T-cell (primary cell): ENCODE measurements around the gene QSOX2. TPM values are rescaled to one million over a fixed set of nuclear protein-coding genes. Genes with fewer than 3 reads are reported as not detected.

ENCODE experiments used
- ATAC-seq, 4 experiments: fragments of 200-7000 bp in 3 of 4; fragments of 150-1000 bp in 1 of 4; cut with Tn5 transposase; replicated peaks in 1 of 4; 1 replicate in 3 of 4; 2 replicates in 1 of 4; pipeline ENCODE4 v1.10.0; 2021; ENCODE audit warnings: moderate library complexity in 3 of 4, mild to moderate bottlenecking in 2 of 4, moderate number of reproducible peaks in 1 of 4
- CTCF ChIA-PET, 2 donors: fragments of 300-600 bp; sonication (Branson Sonifier 250); formaldehyde crosslinking; loops; one replicate each; lab custom pipeline; 2022; ENCODE audit warnings: antibody characterized with exemption in 2 of 2; lab: Charles Lee
- POLR2A ChIA-PET, 2 donors: fragments of 300-600 bp; sonication (Branson Sonifier 250); formaldehyde crosslinking; loops; one replicate each; lab custom pipeline; 2022; ENCODE audit warnings: antibody characterized with exemption in 2 of 2; lab: Charles Lee
- DNase-seq, 35 experiments: peaks; one replicate each; pipeline versions ENCODE4 v3.0.0 to v3.0.0-alpha.2; 2013 to 2023
- H3K27ac ChIP-seq: one replicate; pipeline ENCODE4 v1.5.1; 2013; ENCODE audit warnings: low read length
- H3K27me3 ChIP-seq, 2 experiments: replicated peaks in 1 of 2; 1 replicate in 1 of 2; 2 replicates in 1 of 2; pipeline versions ENCODE4 v1.6.1 to v1.7.0; 2013; ENCODE audit warnings: low read length in 1 of 2, mixed read lengths in 1 of 2; ENCODE audit not compliant: control insufficient read depth in 2 of 2, insufficient read depth in 2 of 2; ENCODE audit errors: extremely low read depth in 1 of 2
- H3K36me3 ChIP-seq, 2 donors: 1 replicate in 1 of 2; 2 replicates in 1 of 2; pipeline versions ENCODE4 v1.6.1 to v1.7.0; 2013; ENCODE audit warnings: low read length in 1 of 2; ENCODE audit not compliant: control insufficient read depth in 2 of 2, insufficient read depth in 1 of 2; ENCODE audit errors: extremely low read depth in 1 of 2
- H3K4me1 ChIP-seq, 2 experiments: 1 replicate in 1 of 2; 2 replicates in 1 of 2; pipeline versions ENCODE4 v1.6.1 to v1.7.0; 2013; ENCODE audit warnings: low read length in 2 of 2, mixed read lengths in 1 of 2; ENCODE audit not compliant: insufficient read depth in 2 of 2, control insufficient read depth in 1 of 2; ENCODE audit errors: extremely low read depth in 1 of 2
- H3K4me3 ChIP-seq, 2 donors: 1 replicate in 1 of 2; 2 replicates in 1 of 2; pipeline versions ENCODE4 v1.5.1 to v1.7.0; 2013; ENCODE audit warnings: mild to moderate bottlenecking in 2 of 2, low read length in 1 of 2, moderate library complexity in 1 of 2; ENCODE audit not compliant: control insufficient read depth in 1 of 2; ENCODE audit errors: extremely low read depth in 1 of 2
- H3K9me3 ChIP-seq: 2 replicates; pipeline ENCODE4 v1.7.0; 2013
- H3K27ac Mint-ChIP-seq, 2 donors: one replicate each; pipeline ENCODE4 v1.8.0; 2020 to 2021; ENCODE audit warnings: mild to moderate bottlenecking in 2 of 2, mixed read lengths in 2 of 2
- H3K27me3 Mint-ChIP-seq, 2 donors: one replicate each; pipeline ENCODE4 v1.8.0; 2021 to 2022; ENCODE audit warnings: mixed read lengths in 2 of 2
- H3K36me3 Mint-ChIP-seq: one replicate; pipeline ENCODE4 v1.8.0; 2021; ENCODE audit warnings: mixed read lengths
- H3K4me1 Mint-ChIP-seq, 3 donors: one replicate each; pipeline ENCODE4 v1.8.0; 2020 to 2022; ENCODE audit warnings: mixed read lengths in 3 of 3, mild to moderate bottlenecking in 1 of 3
- H3K4me3 Mint-ChIP-seq, 3 donors: one replicate each; pipeline ENCODE4 v1.8.0; 2020 to 2022; ENCODE audit warnings: mild to moderate bottlenecking in 3 of 3, mixed read lengths in 3 of 3, moderate library complexity in 3 of 3
- H3K9me3 Mint-ChIP-seq, 3 donors: one replicate each; pipeline ENCODE4 v1.8.0; 2020 to 2022; ENCODE audit warnings: mixed read lengths in 3 of 3
- WGBS: methylation state at CpG from one replicate; pipeline ENCODE4 v1.1.5; 2013; ENCODE audit warnings: missing lambda C conversion rate; ENCODE audit not compliant: insufficient coverage; 5-methylcytosine and 5-hydroxymethylcytosine counted together
- total RNA-seq, 35 experiments: library from RNA in 6 of 35; stranded (reverse) in 6 of 35; fragments of 120-200 nt in 1 of 35; gene quantifications; one replicate each; pipeline versions ENCODE4 v1.2.1 to v1.2.4 and lab custom pipeline; 2013 to 2026

The QSOX2 gene
- total RNA-seq, 5 donors from 2014 or later (not counting 1 experiment from before 2014, with no cell fraction given) = 14.1 to 19.4 (median 17.0) TPM

- H3K9me3 ChIP-seq = no peaks in the 10 kb centered on the region
- Mint-ChIP-seq H3K4me1 (no peaks in the 10 kb centered on the region), H3K27ac (no peak overlapping the region), H3K4me3 (no peak overlapping the region), H3K27me3 (peaks cover 0 to 2% of the 10 kb centered on the region in 2 donors), H3K36me3 (no peaks in the 10 kb centered on the region), H3K9me3 (no peaks in the 10 kb centered on the region)
- DNase-seq (no peak), ATAC-seq (no peak)
- ChIA-PET CTCF (no interaction called here), POLR2A (no interaction called here)
- no peaks in the 10 kb centered on the region for H3K36me3 ChIP-seq
- 91% methylated on average over 19 of the region's 22 CpGs for WGBS
- H3K4me3 ChIP-seq = no peak overlapping the region
- H3K27me3 ChIP-seq = peaks cover 0 to 15% of the 10 kb centered on the region in 2 experiments
- H3K27ac ChIP-seq = no peak overlapping the region
- no peaks in the 10 kb centered on the region for H3K4me1 ChIP-seq
Observed at GRCh38 chr9:136291306-136292025, 45.9 kb upstream of the QSOX2 start.

DNA sequence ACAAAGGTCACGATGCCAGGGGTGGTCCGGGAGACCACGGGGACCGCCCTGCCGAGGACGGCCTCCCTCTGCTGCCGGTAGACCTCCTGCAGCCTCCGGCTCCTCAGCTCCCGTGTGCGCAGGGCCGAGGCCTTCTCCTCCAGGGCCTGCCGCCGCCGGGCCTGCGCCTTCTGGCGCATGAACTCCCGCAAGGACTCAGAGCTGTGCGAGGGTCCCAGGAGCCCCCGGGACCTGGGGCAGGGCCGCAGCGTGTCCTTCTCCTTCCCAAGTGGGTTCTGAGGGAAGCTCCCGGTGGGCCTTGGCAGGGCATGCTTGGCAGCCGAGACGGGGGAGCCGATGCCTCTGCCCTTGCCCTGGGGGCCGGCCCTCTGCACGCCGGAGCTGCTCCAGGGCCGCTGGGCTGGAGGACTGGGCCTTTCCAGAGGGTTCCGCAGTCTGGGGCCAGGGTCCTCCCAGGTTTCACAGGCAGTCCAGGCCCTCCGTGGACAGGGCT lies 44.9 kb upstream of the QSOX2 start:
- Mint-ChIP-seq H3K27me3 (peaks cover 0 to 3% of the 10 kb centered on the region in 2 donors), H3K27ac (no peak overlapping the region), H3K4me3 (no peak overlapping the region), H3K36me3 (no peaks in the 10 kb centered on the region), H3K9me3 (no peaks in the 10 kb centered on the region), H3K4me1 (no peaks in the 10 kb centered on the region)
- ChIA-PET POLR2A (no interaction called here), CTCF (interaction anchor here in 1 of 2 donors (0.6 kb wide), 1 partner anchor 376 kb away, joined by 6 read pairs; no protein-coding TSS in a partner anchor)
- ATAC-seq (no peak), DNase-seq (no peak)
- Histone ChIP-seq H3K4me1 (no peaks in the 10 kb centered on the region), H3K9me3 (no peaks in the 10 kb centered on the region), H3K4me3 (no peak overlapping the region), H3K27me3 (peaks cover 0 to 13% of the 10 kb centered on the region in 2 experiments), H3K27ac (no peak overlapping the region), H3K36me3 (no peaks in the 10 kb centered on the region)
- 94% methylated on average over 27 of the region's 31 CpGs for WGBS

GRCh38 chr9:136289651-136290507 lies 44.3 kb upstream of the QSOX2 start:
- no peak for DNase-seq
- Histone ChIP-seq H3K4me3 (no peak overlapping the region), H3K4me1 (no peaks in the 10 kb centered on the region), H3K9me3 (no peaks in the 10 kb centered on the region), H3K27me3 (peaks cover 0 to 16% of the 10 kb centered on the region in 2 experiments), H3K27ac (no peak overlapping the region), H3K36me3 (no peaks in the 10 kb centered on the region)
- POLR2A ChIA-PET = no interaction called here
- CTCF ChIA-PET = no interaction called here
- no peak for ATAC-seq
- Mint-ChIP-seq H3K9me3 (no peaks in the 10 kb centered on the region), H3K4me3 (no peak overlapping the region), H3K4me1 (no peaks in the 10 kb centered on the region), H3K27me3 (peaks cover 0 to 3% of the 10 kb centered on the region in 2 donors), H3K27ac (no peak overlapping the region), H3K36me3 (no peaks in the 10 kb centered on the region)
- 85% methylated on average over 29 of the region's 30 CpGs for WGBS

DNA sequence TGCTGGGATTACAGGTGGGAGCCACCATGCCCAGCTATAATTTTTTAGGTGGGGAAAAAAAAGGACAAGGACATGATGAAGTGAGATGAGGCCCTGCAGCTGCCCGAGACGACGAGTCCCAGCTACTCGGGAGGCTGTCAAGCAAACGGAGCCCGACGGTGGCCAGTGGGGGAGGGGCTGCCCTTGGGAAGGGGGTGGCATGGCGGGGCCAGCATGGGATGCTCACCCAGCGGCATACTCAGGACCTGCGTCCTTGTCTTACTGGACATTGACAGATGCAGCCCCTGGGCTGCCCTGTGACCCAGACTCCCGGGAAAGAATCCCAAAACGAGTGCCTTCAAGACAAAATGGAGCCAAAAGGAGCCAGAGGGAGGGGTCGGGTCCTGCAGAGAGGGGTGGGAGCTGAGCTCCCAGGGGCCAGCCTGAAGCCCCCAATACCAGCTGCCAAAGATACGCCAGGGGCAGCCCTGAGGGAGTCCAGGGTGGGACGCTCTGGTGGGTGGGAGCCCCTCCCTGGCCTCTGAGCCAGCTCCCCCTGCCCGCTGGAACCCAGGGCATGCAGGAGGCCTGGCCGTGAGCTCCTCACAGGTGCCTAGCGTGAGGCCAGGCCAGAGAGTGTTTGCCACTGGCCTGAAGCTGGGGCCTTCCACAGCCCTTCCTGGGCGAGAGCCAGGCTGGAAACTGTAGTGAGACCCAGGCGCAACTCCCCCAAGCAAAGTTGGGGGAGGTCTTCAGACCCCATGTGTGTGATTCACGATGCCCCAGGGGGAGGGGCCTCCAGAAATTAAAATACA lies 42.5 kb upstream of the QSOX2 start:
- no peaks in the 10 kb centered on the region for H3K9me3 ChIP-seq
- H3K4me3 ChIP-seq = no peak overlapping the region
- H3K4me1 ChIP-seq = peaks cover 0 to 8% of the 10 kb centered on the region in 2 experiments
- H3K27me3 ChIP-seq = peaks cover 0 to 32% of the 10 kb centered on the region in 2 experiments
- H3K36me3 ChIP-seq = no peaks in the 10 kb centered on the region
- H3K36me3 Mint-ChIP-seq = no peaks in the 10 kb centered on the region
- peaks cover 2 to 6% (median 4%) of the 10 kb centered on the region in 3 donors for H3K4me1 Mint-ChIP-seq
- H3K4me3 Mint-ChIP-seq = no peak overlapping the region
- H3K9me3 Mint-ChIP-seq = no peaks in the 10 kb centered on the region
- no peak overlapping the region for H3K27ac Mint-ChIP-seq
- POLR2A ChIA-PET = no interaction called here
- CTCF ChIA-PET = interaction anchor here in 1 of 2 donors (0.6 kb wide), 1 partner anchor 615 kb away, joined by 3 read pairs; no protein-coding TSS in a partner anchor
- DNase-seq (no peak), ATAC-seq (no peak)
- no peak overlapping the region for H3K27ac ChIP-seq
- peaks cover 5 to 8% of the 10 kb centered on the region in 2 donors for H3K27me3 Mint-ChIP-seq
- 87% methylated on average over 18 of the region's 21 CpGs for WGBS

GRCh38 chr9:136286987-136287379 lies 41.4 kb upstream of the QSOX2 start:
- ChIA-PET POLR2A (no interaction called here), CTCF (interaction anchor here in 1 of 2 donors (0.6 kb wide), 1 partner anchor 110 kb away, joined by 3 read pairs; no protein-coding TSS in a partner anchor)
- Histone ChIP-seq H3K36me3 (no peaks in the 10 kb centered on the region), H3K27ac (no peak overlapping the region), H3K9me3 (no peaks in the 10 kb centered on the region), H3K27me3 (peaks cover 0 to 44% of the 10 kb centered on the region in 2 experiments), H3K4me1 (peaks cover 0 to 17% of the 10 kb centered on the region in 2 experiments), H3K4me3 (no peak overlapping the region)
- Mint-ChIP-seq H3K4me1 (peaks cover 2 to 7% (median 6%) of the 10 kb centered on the region in 3 donors), H3K36me3 (no peaks in the 10 kb centered on the region), H3K4me3 (no peak overlapping the region), H3K27me3 (peaks cover 5 to 8% of the 10 kb centered on the region in 2 donors), H3K27ac (no peak overlapping the region), H3K9me3 (no peaks in the 10 kb centered on the region)
- 96% methylated on average over 9 of the region's 13 CpGs for WGBS
- DNase-seq (no peak), ATAC-seq (no peak)
